ENCODE data around the gene MCF2L2.
"Not testable (repeated sequence)": the region's sequence is repeated elsewhere in the genome, so short reads cannot be mapped to it uniquely, and the experiment has no call there.

The MCF2L2 gene

GRCh38 chr3:183371600-183371968, 56.8 kb downstream of the MCF2L2 start:
- FAIRE-seq; DNase-seq (ENCODE audit: insufficient read length, low spot score): not testable (repeated sequence)

DNA sequence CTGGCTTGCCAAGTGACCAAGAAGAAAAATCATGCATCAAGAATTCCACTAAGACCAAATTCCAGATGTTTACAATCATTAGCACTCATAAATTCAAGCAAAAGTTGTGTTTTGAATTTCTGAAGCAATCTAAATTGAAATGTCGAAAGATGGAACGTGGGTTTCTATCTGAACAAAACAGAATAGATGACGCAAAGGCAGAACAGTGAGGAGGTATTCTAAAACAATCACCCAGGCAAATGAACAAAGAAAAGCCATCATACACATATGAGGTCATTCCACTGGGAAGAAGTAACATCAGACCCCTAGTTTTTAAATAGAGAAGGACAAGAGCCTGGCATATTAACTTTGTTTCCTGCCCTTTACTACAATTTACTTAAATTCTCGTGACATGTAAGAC, 58.0 kb downstream of the MCF2L2 start:
- no peak for FAIRE-seq
- no peak for DNase-seq (ENCODE audit: insufficient read length, low spot score)

- no peak for FAIRE-seq
- DNase-seq (ENCODE audit: insufficient read length, low spot score): no peak
Measured at GRCh38 chr3:183369627-183370026, 58.8 kb downstream of the MCF2L2 start.

- FAIRE-seq (no peak), DNase-seq (ENCODE audit: insufficient read length, low spot score) (no peak)
Measured at GRCh38 chr3:183369117-183369516, 59.3 kb downstream of the MCF2L2 start.

GRCh38 chr3:183360971-183361624, 67.3 kb downstream of the MCF2L2 start:
- FAIRE-seq: no peak
- no peak for DNase-seq (ENCODE audit: insufficient read length, low spot score)

- FAIRE-seq (no peak), DNase-seq (ENCODE audit: insufficient read length, low spot score) (no peak)
Measured at GRCh38 chr3:183359036-183359435, 69.4 kb downstream of the MCF2L2 start.

- FAIRE-seq (no peak), DNase-seq (ENCODE audit: insufficient read length, low spot score) (no peak)
Measured at GRCh38 chr3:183357564-183358079, 70.8 kb downstream of the MCF2L2 start.

- FAIRE-seq: no peak
- no peak for DNase-seq (ENCODE audit: insufficient read length, low spot score)
Measured at GRCh38 chr3:183356920-183357319, 71.5 kb downstream of the MCF2L2 start.

DNA sequence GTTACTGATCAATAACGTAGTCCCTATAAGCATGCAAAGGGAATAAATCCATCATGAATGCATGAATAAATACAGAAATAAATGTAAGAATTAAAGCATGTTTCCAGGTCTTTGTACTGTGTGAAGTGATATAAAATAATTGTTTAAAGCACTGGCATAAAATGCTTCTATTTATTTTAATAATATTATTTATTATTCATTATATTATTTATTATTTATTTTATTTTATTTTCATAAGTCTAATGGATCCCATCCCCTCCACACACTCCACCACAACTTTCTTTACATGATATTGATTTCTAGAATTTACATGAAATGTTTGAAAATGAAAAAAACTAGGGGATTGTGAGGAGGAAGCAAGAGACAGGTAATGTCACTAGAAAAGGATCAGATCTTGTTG, 73.5 kb downstream of the MCF2L2 start:
- DNase-seq (ENCODE audit: insufficient read length, low spot score) (no peak), FAIRE-seq (no peak)

DNA sequence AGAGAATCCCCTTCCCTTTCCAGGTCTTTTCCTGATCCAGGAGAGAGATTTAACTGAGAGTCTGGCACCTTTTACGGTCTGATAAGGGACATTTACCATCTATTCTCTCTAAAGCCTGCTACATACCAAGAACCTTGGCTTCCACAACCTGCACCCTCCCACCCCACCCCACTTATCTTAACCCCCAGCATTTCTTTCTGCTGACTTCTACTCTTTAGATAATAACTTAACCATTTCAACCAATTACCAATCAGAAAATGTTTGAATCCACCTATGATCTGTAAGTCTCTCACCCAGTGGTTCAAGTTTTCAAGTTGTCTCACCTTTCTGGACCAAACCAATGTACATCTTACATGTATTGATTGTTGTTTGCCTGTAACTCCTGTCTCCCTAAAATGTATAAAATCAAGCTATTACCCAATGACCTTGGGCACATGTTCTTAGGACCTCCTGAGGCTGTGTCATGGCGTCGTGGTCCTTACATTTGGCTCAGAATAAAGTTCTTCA, 74.0 kb downstream of the MCF2L2 start:
- FAIRE-seq (no peak), DNase-seq (ENCODE audit: insufficient read length, low spot score) (no peak)

DNA sequence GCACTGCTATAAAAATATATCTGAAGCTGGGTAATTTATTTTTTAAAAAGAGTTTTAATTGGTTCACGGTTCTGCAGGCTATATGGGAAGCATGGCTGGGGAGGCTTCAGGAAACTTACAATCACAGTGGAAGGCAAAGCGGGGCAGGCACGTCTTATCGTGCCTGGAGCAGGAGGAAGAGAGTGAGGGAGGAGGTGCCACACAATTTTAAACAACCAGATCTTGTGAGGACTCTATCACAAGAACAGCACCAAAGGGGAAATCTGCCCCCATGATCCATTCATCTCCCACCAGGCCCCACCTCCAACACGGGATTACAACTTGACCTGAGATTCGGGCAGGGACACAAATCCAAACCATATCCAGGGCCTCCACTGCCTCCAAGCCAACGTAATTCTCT, 75.0 kb downstream of the MCF2L2 start:
- FAIRE-seq (no peak), DNase-seq (ENCODE audit: insufficient read length, low spot score) (no peak)

- FAIRE-seq (no peak), DNase-seq (ENCODE audit: insufficient read length, low spot score) (no peak)
Measured at GRCh38 chr3:183350164-183350563, 78.3 kb downstream of the MCF2L2 start.

DNA sequence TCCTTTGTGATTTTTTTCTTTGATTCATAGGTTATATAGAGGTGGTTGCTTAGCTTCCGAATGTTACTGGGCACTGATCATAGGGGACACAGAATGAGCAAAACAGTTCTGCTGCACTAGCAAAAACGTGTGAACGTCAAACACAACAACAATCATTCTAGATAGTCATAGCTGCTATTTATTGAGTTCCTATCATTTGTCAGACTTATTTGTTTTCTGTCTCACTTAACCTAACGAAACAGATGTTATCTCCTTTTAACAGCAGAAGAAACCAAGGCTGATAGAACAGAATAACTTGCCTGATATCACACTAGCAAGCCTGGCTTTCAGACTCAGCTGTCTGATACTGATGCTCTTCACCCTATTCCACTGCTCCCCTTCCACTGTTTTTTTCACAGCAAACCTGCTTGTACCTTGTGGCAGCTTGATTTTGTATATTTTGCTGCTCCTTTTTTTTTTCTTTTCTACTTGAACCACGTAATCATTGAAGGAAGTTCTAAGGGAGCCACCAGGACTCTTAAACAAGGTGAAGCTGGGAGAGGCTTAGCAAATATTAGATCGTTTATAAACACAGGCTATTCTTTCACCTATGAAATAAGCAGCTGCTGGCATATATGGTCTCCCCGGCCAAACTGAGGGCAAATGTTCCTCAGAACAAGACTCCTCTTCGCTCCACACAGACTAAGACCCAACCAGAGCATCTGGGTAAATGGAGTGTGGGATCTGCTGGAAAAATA, 78.8 kb downstream of the MCF2L2 start:
- DNase-seq (ENCODE audit: insufficient read length, low spot score) (no peak), FAIRE-seq (no peak)

DNA sequence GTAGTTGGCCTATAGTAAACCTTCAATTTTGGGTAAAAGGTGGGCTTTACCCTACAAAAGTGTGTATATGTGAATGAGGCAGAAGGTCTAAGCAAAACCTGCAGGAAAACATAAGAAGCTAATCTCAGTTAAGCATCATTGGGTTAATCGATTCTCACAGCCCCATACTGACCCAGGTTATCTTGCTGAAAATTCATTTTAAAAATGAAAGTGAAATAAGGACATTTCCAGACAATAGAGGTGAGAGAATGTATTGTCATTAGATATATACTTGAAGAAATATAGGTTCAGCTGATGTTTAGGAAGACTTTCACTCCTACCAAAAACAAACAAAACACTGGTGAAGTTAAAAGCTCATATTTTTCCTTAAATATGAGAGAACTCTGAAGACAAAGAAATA, 85.6 kb downstream of the MCF2L2 start:
- FAIRE-seq (no peak), DNase-seq (ENCODE audit: insufficient read length, low spot score) (no peak)

- FAIRE-seq (no peak), DNase-seq (ENCODE audit: insufficient read length, low spot score) (no peak)
Measured at GRCh38 chr3:183341545-183342288, 86.7 kb downstream of the MCF2L2 start.

DNA sequence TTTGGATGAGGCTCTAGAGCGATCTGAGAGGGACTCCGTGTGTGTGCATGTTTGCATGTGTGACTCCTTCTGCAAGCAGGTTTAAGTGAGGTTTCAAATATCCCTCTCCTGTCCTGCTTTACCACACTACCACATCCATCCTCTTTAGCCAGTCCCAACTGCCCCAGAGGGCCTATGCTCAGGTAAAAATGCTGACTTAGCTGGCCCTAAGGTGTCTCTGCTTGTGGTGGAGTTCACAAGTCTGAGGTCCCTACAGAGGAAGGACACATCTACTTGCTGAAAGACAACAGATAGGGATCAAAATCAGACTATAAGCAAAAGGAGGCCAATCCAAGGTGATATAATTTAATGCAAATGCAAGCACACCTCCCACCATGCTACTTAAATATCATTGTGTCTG, 88.2 kb downstream of the MCF2L2 start:
- DNase-seq (ENCODE audit: insufficient read length, low spot score) (no peak), FAIRE-seq (no peak)

DNA sequence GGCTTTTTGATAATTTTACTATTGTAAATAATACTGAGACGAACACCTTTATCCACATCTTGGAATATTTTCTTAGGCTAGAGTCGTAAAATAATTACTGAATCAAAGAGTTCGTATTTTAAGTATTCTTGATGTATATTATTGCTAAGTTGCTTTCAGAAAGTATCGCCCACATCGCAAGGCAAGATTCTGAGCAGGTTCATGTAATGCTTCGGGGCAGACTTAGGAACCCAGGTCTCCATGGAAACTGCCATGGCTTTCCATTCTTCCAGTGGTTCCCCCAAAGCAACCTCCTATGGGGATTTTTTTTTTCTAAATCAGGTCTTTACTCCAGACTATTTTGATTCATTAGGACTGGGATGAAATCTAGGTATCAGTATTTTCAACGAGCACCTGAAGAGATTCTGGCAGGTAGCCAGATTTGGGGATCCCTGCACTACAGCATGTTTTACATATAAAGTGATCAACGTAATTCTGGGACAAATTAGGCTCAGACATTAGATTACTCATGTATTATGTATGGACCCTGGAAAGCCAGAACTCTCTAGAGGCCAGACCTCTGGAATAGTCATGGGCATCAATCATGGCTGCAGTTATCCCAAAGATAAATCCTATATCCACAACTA, 88.8 kb downstream of the MCF2L2 start:
- no peak for FAIRE-seq
- DNase-seq (ENCODE audit: insufficient read length, low spot score): no peak

DNA sequence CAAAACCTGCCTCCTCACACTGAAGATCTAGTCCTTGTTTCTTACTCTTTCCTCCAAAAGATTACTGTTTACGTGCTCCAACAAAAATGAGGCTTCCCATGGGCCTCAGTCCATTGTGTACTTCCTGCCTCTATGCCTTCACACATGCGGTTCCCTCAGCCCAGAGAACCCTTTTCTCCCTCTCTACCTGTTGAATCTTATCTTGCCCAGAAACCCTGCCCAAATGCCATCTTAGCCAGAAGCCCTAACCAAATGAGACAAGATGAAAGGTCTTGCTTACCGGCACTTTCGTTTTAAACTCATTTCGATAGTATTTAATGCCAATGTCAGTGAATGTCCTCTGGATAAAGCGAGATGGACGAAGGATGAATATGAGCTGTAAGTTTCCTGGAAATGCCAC, 89.9 kb downstream of the MCF2L2 start:
- no peak for DNase-seq (ENCODE audit: insufficient read length, low spot score)
- peak; percentile 9 for FAIRE-seq

GRCh38 chr3:183332487-183332886, 95.9 kb downstream of the MCF2L2 start:
- no peak for FAIRE-seq
- DNase-seq (ENCODE audit: insufficient read length, low spot score): no peak

- no peak for FAIRE-seq
Measured at GRCh38 chr3:183331498-183331897, 96.9 kb downstream of the MCF2L2 start.

GRCh38 chr3:183330881-183331280, 97.5 kb downstream of the MCF2L2 start:
- FAIRE-seq: no peak
- DNase-seq (ENCODE audit: insufficient read length, low spot score): no peak

More at GRCh38 chr3:183331498-183331897, 96.9 kb downstream of the MCF2L2 start:
- no peak for DNase-seq (ENCODE audit: insufficient read length, low spot score)
